GM21360 (cell line): Measurements from ENCODE around the gene TRPC4AP.
"Not testable (repeated sequence)": the region's sequence is repeated elsewhere in the genome, so short reads cannot be mapped to it uniquely, and the experiment has no call there.

Experiments
- ATAC-seq: cut with Tn5 transposase; IDR thresholded peaks from one replicate; pipeline ENCODE4 v1.9.1; 2021; ENCODE audit warnings: mild to moderate bottlenecking, moderate library complexity; ENCODE audit not compliant: unreplicated experiment

The TRPC4AP gene

GRCh38 chr20:35092524-35093266 is at the start of gene TRPC4AP:
Gene TRPC4AP, minus strand, starts transcription at chr20:35092807. Its CDS starts 26 bp downstream, at chr20:35092781.
- peak; percentile 86 for ATAC-seq

GRCh38 chr20:35135867-35136586 is 43.4 kb upstream of the TRPC4AP start:
- no peak for ATAC-seq

- no peak for ATAC-seq
These were observed 42.3 kb upstream of the TRPC4AP start for GRCh38 chr20:35134880-35135279.

- ATAC-seq: no peak
These were observed 41.9 kb upstream of the TRPC4AP start for GRCh38 chr20:35134472-35134871.

- ATAC-seq: no peak
These were observed 41.1 kb upstream of the TRPC4AP start for GRCh38 chr20:35133735-35134134.

- no peak for ATAC-seq
These were observed 40.4 kb upstream of the TRPC4AP start for GRCh38 chr20:35133031-35133430.

- no peak for ATAC-seq
These were observed 39.3 kb upstream of the TRPC4AP start for GRCh38 chr20:35131934-35132333.

GRCh38 chr20:35129647-35130069 is 37.1 kb upstream of the TRPC4AP start:
- ATAC-seq: no peak

GRCh38 chr20:35125753-35126152 is 33.1 kb upstream of the TRPC4AP start:
- no peak for ATAC-seq

- no peak for ATAC-seq
These were observed 30.3 kb upstream of the TRPC4AP start for GRCh38 chr20:35122756-35123405.

- no peak for ATAC-seq
These were observed 28.6 kb upstream of the TRPC4AP start for GRCh38 chr20:35121186-35121585.

GRCh38 chr20:35120012-35120701 is 27.6 kb upstream of the TRPC4AP start:
- ATAC-seq: no peak

GRCh38 chr20:35117629-35118028 is 25.0 kb upstream of the TRPC4AP start:
- ATAC-seq: no peak

- no peak for ATAC-seq
These were observed 24.6 kb upstream of the TRPC4AP start for GRCh38 chr20:35117196-35117595.

- no peak for ATAC-seq
These were observed 23.7 kb upstream of the TRPC4AP start for GRCh38 chr20:35116258-35116657.

- ATAC-seq: no peak
These were observed 23.0 kb upstream of the TRPC4AP start for GRCh38 chr20:35115606-35116005.

- not testable (repeated sequence) for ATAC-seq
These were observed 19.7 kb upstream of the TRPC4AP start for GRCh38 chr20:35112276-35112675.

GRCh38 chr20:35111141-35111888 is 18.7 kb upstream of the TRPC4AP start:
- ATAC-seq: no peak

- ATAC-seq: no peak
These were observed 16.3 kb upstream of the TRPC4AP start for GRCh38 chr20:35108921-35109320.

- ATAC-seq: no peak
These were observed 14.3 kb upstream of the TRPC4AP start for GRCh38 chr20:35106827-35107380.
